GM23338 (cell line): ENCODE data around the gene GTF2A2.

Source experiments
- CTCF ChIP-seq, 2 experiments: fragments of 200-600 bp in 1 of 2; sonication (generic) in 1 of 2; conservative IDR thresholded peaks; 2 replicates each; pipeline versions ENCODE4 v1.5.1 to v1.6.1; 2016 to 2017; ENCODE audit warnings: antibody characterized with exemption in 2 of 2, low read depth in 2 of 2, mild to moderate bottlenecking in 2 of 2, moderate library complexity in 1 of 2
- EZH2 ChIP-seq: fragments of 200-600 bp; sonication (generic); IDR thresholded peaks from one replicate; pipeline ENCODE4 v1.8.0; 2017; ENCODE audit warnings: antibody characterized with exemption, mild to moderate bottlenecking, low read depth; ENCODE audit not compliant: unreplicated experiment
- EZH2phosphoT487 ChIP-seq: fragments of 200-600 bp; sonication (generic); IDR thresholded peaks from one replicate; pipeline ENCODE4 v1.8.1; 2018; ENCODE audit warnings: antibody characterized with exemption; ENCODE audit not compliant: unreplicated experiment
- JUNB ChIP-seq: IDR thresholded peaks from one replicate; pipeline ENCODE4 v1.6.1; 2016; ENCODE audit warnings: antibody characterized with exemption; ENCODE audit not compliant: unreplicated experiment
- POLR2AphosphoS5 ChIP-seq: IDR thresholded peaks from 2 replicates; pipeline ENCODE4 v1.6.1; 2016; ENCODE audit warnings: antibody characterized with exemption, low read depth
- TF ChIP-seq, protein P1 (sequence below): IDR thresholded peaks from one replicate; pipeline ENCODE4 v1.6.1; 2018; ENCODE audit warnings: antibody characterized with exemption; ENCODE audit not compliant: unreplicated experiment

- TF ChIP-seq CTCF (conservative IDR thresholded peaks at IDR 0.05; ENCODE audit: low read depth in 2 of 2) (no peak), EZH2 (no peak), JUNB (no peak), POLR2AphosphoS5 (no peak), EZH2phosphoT487 (no peak)
- TF ChIP-seq, protein P1, sequence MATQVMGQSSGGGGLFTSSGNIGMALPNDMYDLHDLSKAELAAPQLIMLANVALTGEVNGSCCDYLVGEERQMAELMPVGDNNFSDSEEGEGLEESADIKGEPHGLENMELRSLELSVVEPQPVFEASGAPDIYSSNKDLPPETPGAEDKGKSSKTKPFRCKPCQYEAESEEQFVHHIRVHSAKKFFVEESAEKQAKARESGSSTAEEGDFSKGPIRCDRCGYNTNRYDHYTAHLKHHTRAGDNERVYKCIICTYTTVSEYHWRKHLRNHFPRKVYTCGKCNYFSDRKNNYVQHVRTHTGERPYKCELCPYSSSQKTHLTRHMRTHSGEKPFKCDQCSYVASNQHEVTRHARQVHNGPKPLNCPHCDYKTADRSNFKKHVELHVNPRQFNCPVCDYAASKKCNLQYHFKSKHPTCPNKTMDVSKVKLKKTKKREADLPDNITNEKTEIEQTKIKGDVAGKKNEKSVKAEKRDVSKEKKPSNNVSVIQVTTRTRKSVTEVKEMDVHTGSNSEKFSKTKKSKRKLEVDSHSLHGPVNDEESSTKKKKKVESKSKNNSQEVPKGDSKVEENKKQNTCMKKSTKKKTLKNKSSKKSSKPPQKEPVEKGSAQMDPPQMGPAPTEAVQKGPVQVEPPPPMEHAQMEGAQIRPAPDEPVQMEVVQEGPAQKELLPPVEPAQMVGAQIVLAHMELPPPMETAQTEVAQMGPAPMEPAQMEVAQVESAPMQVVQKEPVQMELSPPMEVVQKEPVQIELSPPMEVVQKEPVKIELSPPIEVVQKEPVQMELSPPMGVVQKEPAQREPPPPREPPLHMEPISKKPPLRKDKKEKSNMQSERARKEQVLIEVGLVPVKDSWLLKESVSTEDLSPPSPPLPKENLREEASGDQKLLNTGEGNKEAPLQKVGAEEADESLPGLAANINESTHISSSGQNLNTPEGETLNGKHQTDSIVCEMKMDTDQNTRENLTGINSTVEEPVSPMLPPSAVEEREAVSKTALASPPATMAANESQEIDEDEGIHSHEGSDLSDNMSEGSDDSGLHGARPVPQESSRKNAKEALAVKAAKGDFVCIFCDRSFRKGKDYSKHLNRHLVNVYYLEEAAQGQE, result no peak
Measured at GRCh38 chr15:59611276-59612260, 45.7 kb downstream of the GTF2A2 start, which contains the start of gene GCNT3.
